Osteocyte (in vitro differentiated cells): ENCODE results near the gene ZNF595. TPM values are rescaled to one million over a fixed set of nuclear protein-coding genes. Genes with fewer than 3 reads are reported as not detected.

Source experiments
- DNase-seq: peaks from one replicate; pipeline ENCODE4 v3.0.0; 2021; ENCODE audit warnings: mixed read lengths; ENCODE audit not compliant: unreplicated experiment; ENCODE audit errors: extremely low spot score
- H3K27ac Mint-ChIP-seq: one replicate; pipeline ENCODE4 v1.8.0; 2021; ENCODE audit warnings: mild to moderate bottlenecking, mixed read lengths; ENCODE audit not compliant: unreplicated experiment
- H3K27me3 Mint-ChIP-seq: one replicate; pipeline ENCODE4 v1.8.0; 2021; ENCODE audit warnings: mixed read lengths; ENCODE audit not compliant: unreplicated experiment
- H3K36me3 Mint-ChIP-seq: one replicate; pipeline ENCODE4 v1.8.0; 2021; ENCODE audit warnings: mixed read lengths; ENCODE audit not compliant: unreplicated experiment
- H3K4me1 Mint-ChIP-seq: one replicate; pipeline ENCODE4 v1.8.0; 2021; ENCODE audit warnings: mixed read lengths; ENCODE audit not compliant: unreplicated experiment
- H3K4me3 Mint-ChIP-seq: one replicate; pipeline ENCODE4 v1.8.0; 2021; ENCODE audit warnings: mild to moderate bottlenecking, moderate library complexity, mixed read lengths; ENCODE audit not compliant: unreplicated experiment
- H3K9me3 Mint-ChIP-seq: one replicate; pipeline ENCODE4 v1.8.0; 2021; ENCODE audit warnings: mixed read lengths; ENCODE audit not compliant: unreplicated experiment
- total RNA-seq: library from RNA; stranded (reverse); gene quantifications from 2 replicates; pipeline ENCODE4 v1.2.1, GENCODE V29; 2021
- TF ChIP-seq, protein P1 (sequence below): fragments of 200-600 bp; sonication (generic); IDR thresholded peaks from 2 replicates; pipeline ENCODE4 v1.5.0; 2021; ENCODE audit warnings: antibody characterized with exemption, mild to moderate bottlenecking, moderate library complexity

The ZNF595 gene
- total RNA-seq, 1 donor from 2014 or later, result 5.0 TPM

DNA sequence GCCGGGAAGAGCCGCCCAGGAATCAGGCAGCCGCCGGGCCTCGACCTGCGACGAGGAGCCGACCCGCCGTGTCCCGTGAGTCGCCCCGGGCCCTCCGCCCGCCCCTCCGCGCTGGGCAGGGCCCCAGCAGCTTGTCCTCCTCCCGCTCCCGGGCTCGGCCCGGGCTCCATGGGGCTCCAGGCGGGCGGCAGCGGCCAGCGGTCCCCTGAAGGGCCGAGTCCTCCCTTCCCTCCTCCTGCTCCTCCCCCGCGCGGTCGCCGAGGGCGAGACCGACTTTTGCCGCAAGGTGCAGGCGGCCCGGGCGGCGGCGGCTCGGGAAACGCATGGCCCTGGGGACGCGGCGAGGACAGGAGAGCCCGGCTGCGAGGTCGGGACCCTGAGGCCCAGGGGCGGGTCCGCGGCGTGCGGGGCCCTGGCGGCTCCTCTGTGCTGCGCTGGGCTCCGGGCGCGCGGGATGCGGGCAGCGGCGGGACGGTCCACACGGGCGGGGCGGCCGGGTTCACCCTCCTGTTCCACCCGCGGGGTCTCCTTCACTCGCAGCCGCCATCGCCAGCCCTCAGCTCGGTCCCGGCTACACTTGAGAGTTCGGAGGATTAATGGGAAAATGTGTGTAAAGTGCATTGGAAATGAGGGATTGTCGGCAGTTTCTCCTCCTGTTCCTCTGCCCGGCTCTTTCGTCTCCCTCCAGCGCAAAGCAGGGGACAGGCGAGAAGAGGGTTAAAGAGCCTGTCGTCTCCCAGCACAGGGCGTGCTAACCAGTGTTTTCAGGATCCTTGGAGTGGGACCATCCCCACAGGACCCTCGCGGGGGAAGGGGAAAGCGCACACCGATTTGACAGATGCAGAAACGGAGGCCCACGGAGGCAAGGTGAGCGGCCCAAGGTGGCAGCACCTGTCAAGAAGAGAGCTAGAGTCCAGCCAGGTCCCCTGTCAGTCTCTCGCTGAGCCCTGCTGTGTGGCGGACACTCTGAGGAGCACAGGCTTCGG is 54.6 kb downstream of the ZNF595 start:
- H3K27ac Mint-ChIP-seq, result no peak overlapping the region
- no peaks in the 10 kb centered on the region for H3K4me1 Mint-ChIP-seq
- H3K27me3 Mint-ChIP-seq, result no peaks in the 10 kb centered on the region
- H3K36me3 Mint-ChIP-seq, result no peaks in the 10 kb centered on the region
- DNase-seq, result no peak
- TF ChIP-seq, protein P1, sequence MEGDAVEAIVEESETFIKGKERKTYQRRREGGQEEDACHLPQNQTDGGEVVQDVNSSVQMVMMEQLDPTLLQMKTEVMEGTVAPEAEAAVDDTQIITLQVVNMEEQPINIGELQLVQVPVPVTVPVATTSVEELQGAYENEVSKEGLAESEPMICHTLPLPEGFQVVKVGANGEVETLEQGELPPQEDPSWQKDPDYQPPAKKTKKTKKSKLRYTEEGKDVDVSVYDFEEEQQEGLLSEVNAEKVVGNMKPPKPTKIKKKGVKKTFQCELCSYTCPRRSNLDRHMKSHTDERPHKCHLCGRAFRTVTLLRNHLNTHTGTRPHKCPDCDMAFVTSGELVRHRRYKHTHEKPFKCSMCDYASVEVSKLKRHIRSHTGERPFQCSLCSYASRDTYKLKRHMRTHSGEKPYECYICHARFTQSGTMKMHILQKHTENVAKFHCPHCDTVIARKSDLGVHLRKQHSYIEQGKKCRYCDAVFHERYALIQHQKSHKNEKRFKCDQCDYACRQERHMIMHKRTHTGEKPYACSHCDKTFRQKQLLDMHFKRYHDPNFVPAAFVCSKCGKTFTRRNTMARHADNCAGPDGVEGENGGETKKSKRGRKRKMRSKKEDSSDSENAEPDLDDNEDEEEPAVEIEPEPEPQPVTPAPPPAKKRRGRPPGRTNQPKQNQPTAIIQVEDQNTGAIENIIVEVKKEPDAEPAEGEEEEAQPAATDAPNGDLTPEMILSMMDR, result no peak
- peaks cover 48% of the 10 kb centered on the region for H3K9me3 Mint-ChIP-seq
- no peak overlapping the region for H3K4me3 Mint-ChIP-seq

DNA sequence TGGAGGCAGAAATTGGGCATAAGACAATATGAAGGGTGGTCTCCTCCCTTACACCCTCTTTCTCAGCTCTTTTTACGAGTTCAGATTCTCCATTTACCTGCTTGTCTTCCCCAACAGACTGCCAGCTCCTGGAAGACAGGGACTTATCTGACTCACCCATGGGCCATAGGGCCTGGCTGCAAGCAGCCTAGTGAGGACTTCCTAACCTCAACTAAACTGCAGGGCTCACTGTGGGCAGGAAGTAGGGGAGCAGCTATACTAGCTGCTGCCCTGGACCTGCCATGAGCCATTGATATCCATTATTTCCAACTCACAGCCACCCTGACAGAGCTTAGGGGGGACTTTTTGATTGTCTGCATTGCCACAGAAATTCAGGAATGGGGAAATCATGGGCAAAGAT is 59.6 kb downstream of the ZNF595 start:
- peaks cover 40% of the 10 kb centered on the region for H3K9me3 Mint-ChIP-seq
- H3K27me3 Mint-ChIP-seq, result no peaks in the 10 kb centered on the region
- no peak overlapping the region for H3K27ac Mint-ChIP-seq
- TF ChIP-seq, protein P1, result no peak
- DNase-seq, result no peak
- H3K4me3 Mint-ChIP-seq, result no peak overlapping the region
- no peaks in the 10 kb centered on the region for H3K36me3 Mint-ChIP-seq
- H3K4me1 Mint-ChIP-seq, result no peaks in the 10 kb centered on the region

DNA sequence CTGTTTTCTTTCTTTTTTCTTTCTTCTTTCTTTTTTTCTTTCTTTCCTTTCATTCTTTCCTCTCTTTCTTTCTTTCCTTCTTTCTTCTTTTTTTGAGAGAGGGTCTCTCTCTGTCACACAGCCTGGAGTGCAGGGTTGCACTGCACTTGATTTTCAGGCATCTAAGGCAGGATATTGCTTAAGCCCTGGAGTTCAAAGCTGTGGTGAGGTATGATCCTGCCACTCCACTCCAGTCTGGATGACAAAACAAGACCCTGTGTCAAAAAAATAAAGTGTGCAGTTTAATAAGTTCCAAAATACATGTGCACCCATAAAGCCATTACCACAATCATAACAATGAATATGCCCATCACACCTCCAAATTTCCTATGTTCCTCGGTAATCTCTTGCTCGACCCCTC is 60.6 kb downstream of the ZNF595 start:
- no peak overlapping the region for H3K27ac Mint-ChIP-seq
- no peaks in the 10 kb centered on the region for H3K36me3 Mint-ChIP-seq
- no peaks in the 10 kb centered on the region for H3K4me1 Mint-ChIP-seq
- H3K4me3 Mint-ChIP-seq, result no peak overlapping the region
- H3K9me3 Mint-ChIP-seq, result peaks cover 35% of the 10 kb centered on the region
- H3K27me3 Mint-ChIP-seq, result no peaks in the 10 kb centered on the region
- DNase-seq, result no peak
- TF ChIP-seq, protein P1, result no peak

DNA sequence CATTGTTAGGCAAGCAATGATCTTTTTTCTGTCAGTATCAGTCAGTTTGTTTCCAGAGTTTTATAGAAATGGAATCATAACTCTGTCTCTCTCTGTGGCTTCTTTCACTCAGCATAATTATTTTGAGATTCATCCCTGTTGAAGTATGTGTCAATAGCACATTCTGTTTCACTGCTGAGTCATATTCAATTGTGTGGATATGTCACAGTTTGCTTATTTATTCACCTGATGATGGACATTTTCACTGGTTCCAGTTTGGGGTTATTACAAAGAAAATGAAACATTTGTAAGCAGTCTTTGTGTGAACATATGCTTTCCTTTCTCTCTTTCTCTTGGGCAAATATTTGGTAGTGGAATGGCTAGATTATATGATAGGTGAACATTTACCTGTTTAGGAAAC is 61.0 kb downstream of the ZNF595 start:
- TF ChIP-seq, protein P1, result no peak
- no peak overlapping the region for H3K27ac Mint-ChIP-seq
- no peak for DNase-seq
- peaks cover 31% of the 10 kb centered on the region for H3K9me3 Mint-ChIP-seq
- H3K36me3 Mint-ChIP-seq, result no peaks in the 10 kb centered on the region
- no peaks in the 10 kb centered on the region for H3K27me3 Mint-ChIP-seq
- H3K4me1 Mint-ChIP-seq, result no peaks in the 10 kb centered on the region
- no peak overlapping the region for H3K4me3 Mint-ChIP-seq

DNA sequence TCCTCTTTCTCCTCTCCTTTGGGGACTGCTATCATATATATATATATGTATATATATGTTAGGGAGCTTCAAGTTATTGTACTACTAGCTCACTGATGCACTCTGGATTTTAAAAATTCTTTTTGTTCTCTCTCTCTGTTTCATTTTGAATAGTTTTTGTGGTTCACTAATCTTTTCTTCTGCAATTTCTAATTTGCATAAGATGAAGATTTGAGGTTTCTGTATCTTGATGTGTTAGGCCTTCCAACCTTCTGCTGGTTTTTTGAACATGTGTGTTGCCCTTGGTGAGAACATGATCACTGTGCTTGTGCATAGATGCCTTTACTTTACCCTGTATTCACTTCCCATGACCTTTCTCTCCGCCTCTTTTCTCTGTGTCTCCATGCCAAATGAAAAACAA is 63.4 kb downstream of the ZNF595 start:
- H3K36me3 Mint-ChIP-seq, result no peaks in the 10 kb centered on the region
- H3K27ac Mint-ChIP-seq, result no peak overlapping the region
- H3K4me1 Mint-ChIP-seq, result no peaks in the 10 kb centered on the region
- no peaks in the 10 kb centered on the region for H3K27me3 Mint-ChIP-seq
- TF ChIP-seq, protein P1, result no peak
- H3K9me3 Mint-ChIP-seq, result peaks cover 21% of the 10 kb centered on the region
- H3K4me3 Mint-ChIP-seq, result no peak overlapping the region
- no peak for DNase-seq
